GM19328 (cell line): Measurements from ENCODE around the gene APAF1.
"Not testable (repeated sequence)": the region's sequence is repeated elsewhere in the genome, so short reads cannot be mapped to it uniquely, and the experiment has no call there.

ENCODE experiments used
- ATAC-seq: cut with Tn5 transposase; IDR thresholded peaks from one replicate; pipeline ENCODE4 v1.9.1; 2021; ENCODE audit warnings: mild to moderate bottlenecking, moderate library complexity; ENCODE audit not compliant: unreplicated experiment

Gene APAF1

GRCh38 chr12:98644712-98645571 lies at the start of gene APAF1, which contains the start of gene IKBIP:
APAF1 (plus strand) TSS chr12:98645290; CDS start chr12:98648360, 3,070 bp downstream.
IKBIP (minus strand) TSS chr12:98644788; CDS start chr12:98644701, 87 bp downstream.
- ATAC-seq: peak; percentile 82

GRCh38 chr12:98597313-98597712 lies 47.8 kb upstream of the APAF1 start:
- not testable (repeated sequence) for ATAC-seq

- no peak for ATAC-seq
These were observed 43.2 kb upstream of the APAF1 start for GRCh38 chr12:98601924-98602323.

- no peak for ATAC-seq
These were observed 38.6 kb upstream of the APAF1 start for GRCh38 chr12:98606359-98606988.

- ATAC-seq: no peak
These were observed 34.5 kb upstream of the APAF1 start for GRCh38 chr12:98610596-98610995.

- peak; percentile 87 for ATAC-seq
These were observed 32.3 kb upstream of the APAF1 start for GRCh38 chr12:98612696-98613334.

GRCh38 chr12:98618952-98619351 lies 26.1 kb upstream of the APAF1 start:
- ATAC-seq: no peak

GRCh38 chr12:98635657-98636323 lies 9.3 kb upstream of the APAF1 start:
- ATAC-seq: peak; percentile 80

- ATAC-seq: no peak
These were observed 8.0 kb upstream of the APAF1 start for GRCh38 chr12:98637068-98637467.

GRCh38 chr12:98638009-98638408 lies 7.1 kb upstream of the APAF1 start:
- no peak for ATAC-seq

- ATAC-seq: no peak
These were observed 5.6 kb upstream of the APAF1 start for GRCh38 chr12:98639491-98639890.

- not testable (repeated sequence) for ATAC-seq
These were observed 2.3 kb upstream of the APAF1 start for GRCh38 chr12:98642801-98643200.

GRCh38 chr12:98644433-98644711 lies 718 bp upstream of the APAF1 start:
- peak; percentile 17 for ATAC-seq

GRCh38 chr12:98645572-98646067 lies 530 bp downstream of the APAF1 start:
- peak; percentile 0 for ATAC-seq

- no peak for ATAC-seq
These were observed 1.4 kb downstream of the APAF1 start for GRCh38 chr12:98646294-98647090.

- ATAC-seq: no peak
These were observed 6.2 kb downstream of the APAF1 start for GRCh38 chr12:98651328-98651727.

GRCh38 chr12:98653866-98654493 lies 8.9 kb downstream of the APAF1 start:
- no peak for ATAC-seq

GRCh38 chr12:98656289-98657101 lies 11.4 kb downstream of the APAF1 start:
- no peak for ATAC-seq

GRCh38 chr12:98660521-98660920 lies 15.4 kb downstream of the APAF1 start:
- no peak for ATAC-seq
